H1 (cell line): ENCODE measurements around the gene C5orf34.

Experiments
- ASH2L ChIP-seq: fragments of 200-600, 300-600 bp; sonication (generic); IDR thresholded peaks from one replicate; pipeline ENCODE4 v1.7.1; 2017; ENCODE audit warnings: low read length
- BRCA1 ChIP-seq: IDR thresholded peaks from 2 replicates; pipeline ENCODE4 v1.6.1; 2012; ENCODE audit warnings: low read depth, low read length, improper control_type of control experiment
- CTCF ChIP-seq, 3 experiments: IDR thresholded peaks; 1 replicate in 2 of 3; 2 replicates in 1 of 3; pipeline versions ENCODE4 v1.5.1 to v1.6.1; 2011; ENCODE audit warnings: low read length in 3 of 3, mild to moderate bottlenecking in 3 of 3, inconsistent platforms in 2 of 3, low read depth in 1 of 3, moderate library complexity in 1 of 3; ENCODE audit not compliant: insufficient read depth in 1 of 3; ENCODE audit errors: control extremely low read depth in 1 of 3
- EGR1 ChIP-seq: IDR thresholded peaks from 2 replicates; pipeline ENCODE4 v1.6.1; 2011; ENCODE audit warnings: low read depth, low read length, borderline replicate concordance
- EP300 ChIP-seq, 2 experiments: IDR thresholded peaks; 1 replicate in 1 of 2; 2 replicates in 1 of 2; pipeline ENCODE4 v1.6.1; 2011 to 2012; ENCODE audit warnings: low read depth in 2 of 2, low read length in 2 of 2, mild to moderate bottlenecking in 2 of 2, borderline replicate concordance in 1 of 2, inconsistent platforms in 1 of 2, moderate library complexity in 1 of 2
- EZH2 ChIP-seq: fragments of 200-600 bp; sonication (generic); IDR thresholded peaks from 2 replicates; pipeline ENCODE4 v1.7.1; 2012; ENCODE audit warnings: low read depth, mild to moderate bottlenecking, moderate library complexity, low read length, inconsistent platforms; ENCODE audit not compliant: severe bottlenecking
- FOSL1 ChIP-seq: IDR thresholded peaks from 2 replicates; pipeline ENCODE4 v1.6.1; 2011; ENCODE audit warnings: mild to moderate bottlenecking, low read depth, low read length, moderate library complexity; ENCODE audit not compliant: insufficient read depth
- GABPA ChIP-seq: IDR thresholded peaks from 2 replicates; pipeline ENCODE4 v1.6.1; 2011; ENCODE audit warnings: mild to moderate bottlenecking, low read length, moderate library complexity, borderline replicate concordance; ENCODE audit not compliant: insufficient read depth
- JUN ChIP-seq: IDR thresholded peaks from 2 replicates; pipeline ENCODE4 v1.6.1; 2011; ENCODE audit warnings: low read depth, mild to moderate bottlenecking, improper control_type of control experiment, low read length
- MAFK ChIP-seq: IDR thresholded peaks from 2 replicates; pipeline ENCODE4 v1.6.1; 2012; ENCODE audit warnings: low read depth, mild to moderate bottlenecking, improper control_type of control experiment, low read length
- MAX ChIP-seq: IDR thresholded peaks from 2 replicates; pipeline ENCODE4 v1.6.1; 2012; ENCODE audit warnings: inconsistent platforms
- POLR2A ChIP-seq, 2 experiments: IDR thresholded peaks; 1 replicate in 1 of 2; 2 replicates in 1 of 2; pipeline ENCODE4 v1.6.1; 2011; ENCODE audit warnings: low read depth in 2 of 2, low read length in 2 of 2, mild to moderate bottlenecking in 2 of 2; ENCODE audit errors: control extremely low read depth in 1 of 2
- SIN3A ChIP-seq, 2 experiments: IDR thresholded peaks in 1 of 2; conservative IDR thresholded peaks in 1 of 2; 2 replicates each; pipeline ENCODE4 v1.6.1; 2011 to 2012; ENCODE audit warnings: low read length in 2 of 2, improper control_type of control experiment in 1 of 2, low read depth in 1 of 2, mild to moderate bottlenecking in 1 of 2

- TF ChIP-seq JUN (no peak), EGR1 (no peak), ASH2L (no peak), EZH2 (no peak), MAX (no peak), POLR2A (IDR thresholded peaks at IDR 0.05; ENCODE audit: control extremely low read depth in 1 of 2, low read depth in 2 of 2, low read length in 2 of 2) (no peak), BRCA1 (no peak), GABPA (no peak), FOSL1 (no peak), EP300 (IDR thresholded peaks at IDR 0.05; ENCODE audit: borderline replicate concordance in 1 of 2, low read depth in 2 of 2, low read length in 2 of 2) (no peak), MAFK (no peak), CTCF (IDR thresholded peaks at IDR 0.05; ENCODE audit: control extremely low read depth in 1 of 3, insufficient read depth in 1 of 3, low read depth in 1 of 3, low read length in 3 of 3) (no peak), SIN3A (conservative IDR thresholded peaks at IDR 0.05 in 1 of 2, IDR thresholded peaks at IDR 0.05 in 1 of 2; ENCODE audit: low read depth in 1 of 2, low read length in 2 of 2) (no peak)
These were observed 45.2 kb upstream of the C5orf34 start for GRCh38 chr5:43560128-43560527.
